ACC112 (cell line): ENCODE data around the gene FANK1.
"Not testable (repeated sequence)": the region's sequence is repeated elsewhere in the genome, so short reads cannot be mapped to it uniquely, and the experiment has no call there.

Experiments
- H2AFZ ChIP-seq: fragments of 200-600 bp; sonication (generic); one replicate; pipeline ENCODE4 v1.6.0; 2017; ENCODE audit warnings: antibody characterized with exemption, low read length; ENCODE audit not compliant: unreplicated experiment
- H3K27ac ChIP-seq: fragments of 200-600 bp; sonication (generic); 2 replicates; pipeline ENCODE4 v1.5.1; 2014; ENCODE audit warnings: low read depth, mild to moderate bottlenecking, antibody characterized with exemption, low read length, moderate library complexity
- H3K27me3 ChIP-seq: fragments of 200-600 bp; sonication (generic); 2 replicates; pipeline ENCODE4 v1.6.1; 2014; ENCODE audit warnings: mild to moderate bottlenecking, antibody characterized with exemption, low read length, moderate library complexity, mixed read lengths; ENCODE audit not compliant: insufficient read depth
- H3K36me3 ChIP-seq: fragments of 200-600 bp; sonication (generic); 2 replicates; pipeline ENCODE4 v1.6.1; 2016; ENCODE audit warnings: mild to moderate bottlenecking, antibody characterized with exemption, low read length, moderate library complexity, mixed read lengths; ENCODE audit not compliant: insufficient read depth
- H3K4me1 ChIP-seq: fragments of 200-600 bp; sonication (generic); one replicate; pipeline ENCODE4 v1.6.1; 2016; ENCODE audit warnings: low read length, mixed read lengths; ENCODE audit not compliant: insufficient read depth, unreplicated experiment, control insufficient read depth
- H3K4me3 ChIP-seq: fragments of 200-600 bp; sonication (generic); 2 replicates; pipeline ENCODE4 v1.5.1; 2014; ENCODE audit warnings: mild to moderate bottlenecking, low read depth, low read length
- H3K79me2 ChIP-seq: fragments of 200-600 bp; sonication (generic); one replicate; pipeline ENCODE4 v1.6.0; 2016; ENCODE audit warnings: low read length; ENCODE audit not compliant: control insufficient read depth, unreplicated experiment, insufficient read depth

Gene FANK1

GRCh38 chr10:125970077-125970630, 73.8 kb downstream of the FANK1 start:
- not testable (repeated sequence) for H3K27me3 ChIP-seq, H3K79me2 ChIP-seq, H3K4me3 ChIP-seq, H3K36me3 ChIP-seq, H3K27ac ChIP-seq, H2AFZ ChIP-seq
- peaks cover 10% of the 10 kb centered on the region for H3K4me1 ChIP-seq

DNA sequence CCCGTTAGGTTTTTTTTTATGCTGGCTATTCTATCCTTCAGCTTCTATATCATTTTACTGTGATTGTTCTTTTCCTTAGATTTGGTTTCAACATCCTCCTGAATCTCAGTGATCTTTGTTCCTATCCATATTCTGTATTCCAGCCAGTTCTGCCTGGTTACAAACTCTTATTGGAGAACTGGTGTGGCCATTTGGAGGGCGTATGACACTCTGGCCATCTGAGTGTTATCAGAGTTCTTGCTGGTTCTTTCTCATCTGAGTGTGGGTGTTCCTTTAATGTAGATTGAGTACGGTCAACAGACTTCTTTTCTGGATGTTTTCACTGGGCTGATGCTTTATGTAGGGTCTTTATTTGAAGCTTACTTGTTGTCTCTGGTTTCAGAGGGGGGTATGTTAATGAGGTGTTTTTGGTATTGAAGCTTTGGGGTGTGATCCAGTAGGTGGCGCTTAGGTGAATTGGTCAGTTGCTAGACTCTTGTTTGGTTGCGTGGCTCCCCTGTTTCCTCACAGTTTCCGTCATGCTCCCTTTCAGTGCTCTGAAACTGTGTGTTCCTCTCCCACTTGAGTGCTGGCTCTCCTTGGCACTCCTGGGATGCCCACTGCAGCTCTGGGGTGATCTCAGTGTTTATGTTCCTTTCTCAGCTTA, 80.7 kb downstream of the FANK1 start:
- peaks cover 10% of the 10 kb centered on the region for H3K4me1 ChIP-seq
- H3K27me3 ChIP-seq = no peaks in the 10 kb centered on the region
- no peak overlapping the region for H3K27ac ChIP-seq
- no peak overlapping the region for H2AFZ ChIP-seq
- H3K4me3 ChIP-seq = no peak overlapping the region
- H3K79me2 ChIP-seq = no peaks in the 10 kb centered on the region
- H3K36me3 ChIP-seq = no peaks in the 10 kb centered on the region

GRCh38 chr10:125979976-125980375, 83.6 kb downstream of the FANK1 start:
- no peak overlapping the region for H3K4me3 ChIP-seq
- no peaks in the 10 kb centered on the region for H3K79me2 ChIP-seq
- H3K36me3 ChIP-seq = no peaks in the 10 kb centered on the region
- H3K27me3 ChIP-seq = no peaks in the 10 kb centered on the region
- no peak overlapping the region for H3K27ac ChIP-seq
- no peaks in the 10 kb centered on the region for H3K4me1 ChIP-seq
- H2AFZ ChIP-seq = no peak overlapping the region

DNA sequence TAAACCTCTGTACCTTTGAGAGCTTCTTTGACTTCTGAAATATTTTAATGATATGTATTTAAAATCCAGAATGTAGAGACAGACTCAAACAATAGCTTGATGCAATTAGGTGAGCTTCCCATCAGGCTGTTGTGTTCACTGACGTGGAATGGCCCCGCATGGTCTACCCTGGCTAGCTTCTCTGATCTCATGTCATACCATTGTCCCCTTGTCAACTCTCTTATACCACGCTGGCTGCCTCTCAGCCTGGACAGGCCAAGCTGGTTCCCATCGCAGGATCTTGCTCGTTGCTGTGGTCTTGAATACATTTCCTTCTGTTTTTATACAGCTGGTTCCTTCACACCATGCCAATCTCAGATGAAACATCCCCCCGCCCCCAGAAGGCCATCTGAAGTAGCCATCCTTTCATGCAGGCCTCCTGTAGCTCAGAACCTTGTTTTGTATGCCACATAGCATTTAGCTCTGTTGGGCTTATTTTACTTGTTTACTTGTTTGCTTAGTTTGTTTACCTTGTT, 84.2 kb downstream of the FANK1 start:
- Histone ChIP-seq H3K36me3 (no peaks in the 10 kb centered on the region), H3K4me3 (no peak overlapping the region), H3K4me1 (no peaks in the 10 kb centered on the region), H3K79me2 (no peaks in the 10 kb centered on the region), H3K27ac (no peak overlapping the region), H3K27me3 (no peaks in the 10 kb centered on the region), H2AFZ (no peak overlapping the region)

- H3K79me2 ChIP-seq = no peaks in the 10 kb centered on the region
- H3K4me1 ChIP-seq = no peaks in the 10 kb centered on the region
- H3K4me3 ChIP-seq = no peak overlapping the region
- no peaks in the 10 kb centered on the region for H3K27me3 ChIP-seq
- H2AFZ ChIP-seq = no peak overlapping the region
- no peaks in the 10 kb centered on the region for H3K36me3 ChIP-seq
- no peak overlapping the region for H3K27ac ChIP-seq
Observed at GRCh38 chr10:125982260-125982948, 86.0 kb downstream of the FANK1 start.

DNA sequence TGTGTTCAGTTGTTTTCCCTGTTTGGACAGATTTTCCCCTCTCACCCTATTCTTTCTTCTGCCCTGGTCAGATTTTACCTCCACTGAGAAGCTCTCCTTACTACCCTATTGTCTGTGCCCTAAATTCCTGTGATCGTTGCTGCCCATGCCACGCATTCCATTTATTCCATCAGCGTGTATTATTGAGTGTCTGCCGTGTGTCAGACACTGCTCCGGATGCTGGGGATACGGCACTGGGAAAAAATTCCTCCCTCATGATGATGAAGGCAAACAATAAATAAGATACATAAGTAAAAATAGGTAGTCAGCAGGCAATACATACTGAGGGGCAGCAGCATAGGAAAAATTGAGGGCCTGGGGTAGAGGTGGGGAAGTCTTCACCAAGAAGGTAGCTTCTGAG, 86.8 kb downstream of the FANK1 start:
- Histone ChIP-seq H3K4me3 (no peak overlapping the region), H3K27me3 (no peaks in the 10 kb centered on the region), H2AFZ (no peak overlapping the region), H3K36me3 (no peaks in the 10 kb centered on the region), H3K79me2 (no peaks in the 10 kb centered on the region), H3K4me1 (no peaks in the 10 kb centered on the region), H3K27ac (no peak overlapping the region)

- Histone ChIP-seq H3K4me1 (no peaks in the 10 kb centered on the region), H3K36me3 (no peaks in the 10 kb centered on the region), H3K27me3 (no peaks in the 10 kb centered on the region), H3K27ac (no peak overlapping the region), H3K79me2 (no peaks in the 10 kb centered on the region), H3K4me3 (no peak overlapping the region), H2AFZ (no peak overlapping the region)
Observed at GRCh38 chr10:125983656-125984055, 87.3 kb downstream of the FANK1 start.

GRCh38 chr10:125984346-125984745, 88.0 kb downstream of the FANK1 start:
- Histone ChIP-seq H2AFZ (no peak overlapping the region), H3K4me3 (no peak overlapping the region), H3K27me3 (no peaks in the 10 kb centered on the region), H3K36me3 (no peaks in the 10 kb centered on the region), H3K4me1 (no peaks in the 10 kb centered on the region), H3K79me2 (no peaks in the 10 kb centered on the region), H3K27ac (no peak overlapping the region)

DNA sequence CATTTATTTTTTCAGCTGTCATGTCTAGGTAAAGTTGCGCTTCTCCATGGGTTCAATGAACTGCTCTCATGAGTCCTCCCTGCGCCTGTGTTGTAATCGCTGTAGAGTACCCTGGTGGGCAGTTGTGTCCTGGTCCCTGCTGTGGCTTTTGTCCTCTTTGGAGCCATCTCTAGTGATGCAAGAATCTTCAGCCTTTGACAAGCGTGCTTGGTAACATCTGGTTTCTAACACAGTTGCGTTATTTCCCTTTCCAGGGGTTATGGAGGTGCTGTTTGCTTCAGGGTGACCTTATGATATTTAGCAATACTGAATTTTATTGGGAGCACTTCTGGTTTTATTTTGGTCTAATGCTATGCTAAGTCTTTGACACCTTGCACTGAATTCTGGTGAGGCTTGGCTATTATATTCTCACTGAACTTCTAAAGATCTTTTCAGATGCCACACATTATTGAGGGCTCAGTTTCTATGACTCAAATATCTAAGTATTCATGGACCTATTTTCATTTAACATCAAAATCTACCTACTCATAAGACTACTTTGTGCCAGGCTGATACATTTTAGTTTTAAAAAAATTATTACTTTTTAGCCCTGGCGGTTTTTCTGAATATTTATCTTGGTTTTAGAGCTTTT, 88.6 kb downstream of the FANK1 start:
- Histone ChIP-seq H3K79me2 (no peaks in the 10 kb centered on the region), H3K27me3 (no peaks in the 10 kb centered on the region), H3K27ac (no peak overlapping the region), H3K4me1 (no peaks in the 10 kb centered on the region), H2AFZ (no peak overlapping the region), H3K4me3 (no peak overlapping the region), H3K36me3 (no peaks in the 10 kb centered on the region)

DNA sequence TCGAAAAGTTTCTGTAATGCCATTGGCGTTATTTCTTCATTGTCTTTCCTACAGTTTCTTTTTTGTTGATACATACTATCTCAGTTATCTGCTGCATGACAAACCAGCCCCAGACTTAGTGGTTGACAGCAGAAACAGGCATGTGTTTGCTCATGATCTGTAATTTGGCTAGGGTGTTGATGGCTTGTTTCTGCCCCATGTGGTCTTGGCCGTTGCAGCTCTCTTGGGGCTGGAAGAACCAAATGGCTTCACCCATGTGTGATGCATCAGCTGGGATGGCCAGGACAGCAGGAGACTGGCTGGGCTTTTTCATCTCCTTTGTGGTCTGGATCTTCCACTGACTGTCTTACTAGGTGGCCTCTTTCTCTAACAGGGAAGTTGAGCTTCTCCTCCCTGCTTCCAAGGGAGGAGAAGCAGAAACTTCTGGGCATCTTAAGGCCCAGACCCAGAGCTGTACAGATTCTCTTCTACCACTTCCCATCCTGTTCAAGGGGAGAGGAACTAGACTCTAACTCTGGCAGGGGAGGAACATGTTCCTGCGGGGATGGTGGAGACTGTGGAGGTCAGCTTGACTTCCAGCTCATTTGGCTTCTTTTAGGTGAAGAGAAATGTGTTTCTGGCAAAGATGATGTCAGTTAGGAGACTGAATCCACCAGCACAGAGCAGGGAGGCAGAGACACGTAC, 89.3 kb downstream of the FANK1 start:
- Histone ChIP-seq H3K27me3 (no peaks in the 10 kb centered on the region), H3K4me3 (no peak overlapping the region), H3K27ac (no peak overlapping the region), H2AFZ (no peak overlapping the region), H3K4me1 (no peaks in the 10 kb centered on the region), H3K79me2 (no peaks in the 10 kb centered on the region), H3K36me3 (no peaks in the 10 kb centered on the region)
